GM18508 (cell line): Measurements from ENCODE around the gene VMA21.

Experiments
- ATAC-seq: cut with Tn5 transposase; IDR thresholded peaks from one replicate; pipeline ENCODE4 v1.9.1; 2021; ENCODE audit warnings: moderate number of reproducible peaks; ENCODE audit not compliant: insufficient read depth, unreplicated experiment

Gene VMA21, protein sequence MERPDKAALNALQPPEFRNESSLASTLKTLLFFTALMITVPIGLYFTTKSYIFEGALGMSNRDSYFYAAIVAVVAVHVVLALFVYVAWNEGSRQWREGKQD

DNA sequence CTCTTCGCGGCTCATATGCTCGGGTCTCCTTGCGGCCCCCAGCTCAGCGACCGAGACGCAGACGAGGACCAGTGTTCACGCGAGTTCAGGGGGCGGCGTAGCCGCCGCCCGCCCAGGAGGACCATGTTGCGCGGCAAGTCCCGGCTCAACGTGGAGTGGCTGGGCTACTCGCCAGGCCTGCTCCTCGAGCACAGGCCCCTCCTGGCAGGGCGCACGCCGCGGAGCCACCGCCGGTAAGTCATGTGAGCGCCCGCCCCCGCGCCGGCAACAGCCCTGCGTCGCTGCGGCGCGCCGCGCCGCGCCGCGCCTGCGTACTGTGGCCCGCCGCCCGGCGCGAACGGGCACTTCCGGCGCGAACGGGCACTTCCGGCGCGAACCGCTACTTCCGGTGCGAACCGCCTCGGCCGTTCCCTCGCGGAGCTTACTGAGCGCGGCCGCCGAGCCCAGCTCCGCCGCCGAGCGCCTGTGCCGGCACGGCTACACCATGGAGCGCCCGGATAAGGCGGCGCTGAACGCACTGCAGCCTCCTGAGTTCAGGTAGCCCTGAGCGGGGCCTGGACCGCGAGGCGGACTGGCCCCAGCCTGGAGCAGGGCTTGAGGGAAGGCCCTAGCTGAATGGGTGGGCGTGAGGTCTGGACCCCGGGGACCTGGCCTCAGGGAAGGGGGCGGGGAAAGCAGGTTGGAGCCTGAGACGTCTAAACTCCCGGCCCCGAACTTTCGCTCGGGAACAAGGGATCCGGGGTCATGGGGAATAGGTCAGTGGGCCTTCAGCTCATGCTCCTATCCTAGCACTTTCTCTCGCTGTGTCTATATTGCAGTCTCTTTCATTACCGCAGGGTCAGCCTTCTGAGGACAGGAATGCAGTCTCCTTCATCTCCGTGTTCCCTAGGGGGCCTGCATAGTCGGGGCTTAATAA is at the start of gene VMA21:
TSS of gene VMA21 (plus strand) at position 382 of the 916 bp plus-strand sequence. CDS start at position 485, 103 bp downstream.
- peak; percentile 57 for ATAC-seq

DNA sequence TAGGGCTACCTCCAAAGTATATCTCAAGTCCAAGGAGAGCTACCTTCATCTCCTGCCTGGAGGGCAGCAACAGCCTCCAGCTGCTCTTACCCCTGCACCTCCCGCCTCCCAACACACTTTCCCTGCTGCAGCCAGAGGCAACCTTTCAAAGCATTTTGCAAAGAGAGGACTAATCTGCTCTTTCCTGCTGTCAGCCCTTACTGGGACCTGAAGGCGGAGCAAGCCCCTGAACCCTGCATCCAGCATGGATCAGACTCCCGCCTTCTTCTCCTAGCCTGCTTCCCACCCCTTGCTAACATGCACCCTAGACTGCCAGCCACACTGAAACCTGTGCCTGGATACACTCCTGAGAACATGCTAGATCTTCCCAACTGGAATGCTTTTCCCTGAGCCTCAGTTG is 37.7 kb upstream of the VMA21 start:
- no peak for ATAC-seq

DNA sequence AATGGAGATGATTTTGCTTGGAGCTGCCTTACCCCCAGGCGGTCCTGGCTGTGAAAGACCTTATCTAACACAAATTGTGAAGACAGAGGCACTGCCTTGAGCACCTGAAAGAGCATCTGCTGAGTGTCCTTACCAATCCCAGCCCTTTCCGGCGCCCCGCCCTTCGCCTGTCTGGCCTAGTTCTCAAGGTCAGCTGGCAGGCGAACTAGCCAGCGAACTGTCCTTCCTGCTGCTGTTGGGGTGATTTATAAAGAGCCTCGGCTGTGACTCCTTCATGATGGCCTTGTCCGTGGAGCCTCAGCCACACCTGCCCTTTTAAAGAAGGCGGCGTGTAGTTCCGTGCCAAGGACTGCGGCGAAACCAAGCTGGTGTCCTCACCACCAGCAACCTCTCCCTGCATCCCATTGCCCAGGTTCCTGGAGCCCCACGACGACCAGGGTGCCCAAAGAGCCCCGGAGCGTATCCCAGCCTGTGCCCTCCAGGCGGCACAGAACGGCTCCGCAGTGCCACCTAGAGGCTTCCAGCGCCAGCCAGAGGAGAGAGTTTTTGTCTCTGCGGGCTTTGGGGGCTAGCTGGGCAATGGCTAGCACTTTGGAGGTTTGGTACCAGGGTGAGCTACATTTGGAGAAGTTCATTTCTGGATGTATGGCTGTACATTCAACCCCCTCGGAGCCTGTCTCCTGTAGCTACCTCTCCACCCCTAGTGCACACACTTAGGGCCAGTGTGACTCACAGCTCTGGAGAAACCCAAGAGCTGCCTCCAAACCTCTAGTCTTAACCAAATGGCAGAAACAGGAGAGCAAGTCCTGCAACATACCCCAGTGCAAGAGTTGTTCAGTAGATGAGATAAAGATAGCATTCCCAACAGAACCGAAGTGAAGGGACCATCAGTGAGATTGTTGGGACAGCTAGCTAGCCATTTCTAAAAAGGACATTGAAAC is 36.8 kb upstream of the VMA21 start:
- no peak for ATAC-seq

DNA sequence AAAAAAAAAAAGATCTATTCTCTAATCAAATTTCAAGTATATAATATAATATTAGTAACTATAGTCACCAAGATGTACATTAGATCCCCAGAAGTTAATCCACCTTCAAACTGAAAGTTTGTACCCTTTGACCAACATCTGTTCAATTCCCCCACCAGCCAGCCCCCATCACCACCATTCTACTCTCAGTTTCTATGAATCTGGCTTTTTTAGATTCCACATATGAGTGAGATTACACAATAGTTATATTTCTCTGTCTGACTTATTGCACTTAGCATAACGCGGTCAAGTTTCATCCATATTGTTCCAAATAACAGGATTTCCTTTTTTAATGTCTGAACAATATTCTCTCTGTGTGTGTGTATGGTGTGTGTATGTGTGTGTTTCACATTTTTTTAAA is 33.7 kb upstream of the VMA21 start:
- no peak for ATAC-seq

DNA sequence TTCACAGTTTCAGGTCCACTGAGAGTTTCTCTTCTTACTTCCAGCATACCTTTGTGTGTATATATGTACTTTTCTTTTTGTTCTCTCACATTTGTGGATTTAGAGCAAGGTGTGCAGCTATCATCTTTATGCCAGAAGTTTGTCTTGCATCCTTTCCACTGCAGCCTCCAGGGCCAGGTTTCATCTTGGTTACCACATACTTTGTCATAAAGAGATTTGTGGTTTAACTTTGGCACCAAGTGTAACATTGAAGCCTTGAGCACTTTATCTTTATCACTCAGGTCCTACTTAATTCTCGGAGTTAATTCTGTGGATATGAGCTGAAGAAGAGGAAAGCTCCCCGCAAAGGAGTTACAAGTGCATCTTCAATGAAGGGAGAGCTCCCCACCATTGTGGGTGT is 31.4 kb upstream of the VMA21 start:
- ATAC-seq, result no peak

DNA sequence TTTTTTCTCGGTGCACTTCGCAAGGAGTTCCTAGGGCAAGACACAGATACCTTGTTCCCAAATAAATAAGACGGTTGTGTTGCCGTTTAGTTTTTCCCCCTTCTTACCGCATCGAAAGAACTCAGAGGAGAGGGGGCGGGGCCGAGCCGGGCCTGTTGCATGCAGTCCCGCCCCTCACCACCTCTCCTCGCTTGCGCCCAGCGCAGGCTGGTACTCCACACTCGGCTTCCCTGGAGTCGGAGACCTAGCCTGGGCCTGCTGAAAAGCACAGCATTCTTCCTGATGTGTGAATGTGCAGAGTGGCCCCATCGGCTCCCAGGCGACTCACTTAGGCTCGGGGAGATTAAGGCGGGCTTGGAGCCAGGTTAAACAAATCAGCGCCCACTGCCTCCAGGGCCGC is 26.1 kb upstream of the VMA21 start:
- no peak for ATAC-seq

DNA sequence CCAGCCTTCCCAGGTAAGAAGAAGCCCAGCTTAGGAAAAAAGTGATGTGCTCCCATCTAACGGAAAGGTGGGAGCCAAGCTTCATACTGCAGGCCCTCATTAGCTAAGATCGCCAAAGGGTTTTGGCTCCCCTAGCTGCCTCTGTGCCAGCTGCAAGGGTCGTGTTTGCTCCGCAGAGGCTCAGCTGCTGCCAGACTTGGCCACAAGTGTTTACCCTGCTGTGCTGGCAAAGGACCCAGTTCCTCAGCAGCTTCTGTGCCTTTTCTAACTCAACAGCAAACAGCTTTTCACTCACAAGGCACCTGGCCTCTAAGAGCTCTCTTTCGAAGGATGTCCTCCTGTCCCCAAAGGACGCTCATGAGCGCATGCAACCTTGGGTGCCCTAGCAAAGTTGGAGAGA is 12.2 kb upstream of the VMA21 start:
- ATAC-seq, result no peak

DNA sequence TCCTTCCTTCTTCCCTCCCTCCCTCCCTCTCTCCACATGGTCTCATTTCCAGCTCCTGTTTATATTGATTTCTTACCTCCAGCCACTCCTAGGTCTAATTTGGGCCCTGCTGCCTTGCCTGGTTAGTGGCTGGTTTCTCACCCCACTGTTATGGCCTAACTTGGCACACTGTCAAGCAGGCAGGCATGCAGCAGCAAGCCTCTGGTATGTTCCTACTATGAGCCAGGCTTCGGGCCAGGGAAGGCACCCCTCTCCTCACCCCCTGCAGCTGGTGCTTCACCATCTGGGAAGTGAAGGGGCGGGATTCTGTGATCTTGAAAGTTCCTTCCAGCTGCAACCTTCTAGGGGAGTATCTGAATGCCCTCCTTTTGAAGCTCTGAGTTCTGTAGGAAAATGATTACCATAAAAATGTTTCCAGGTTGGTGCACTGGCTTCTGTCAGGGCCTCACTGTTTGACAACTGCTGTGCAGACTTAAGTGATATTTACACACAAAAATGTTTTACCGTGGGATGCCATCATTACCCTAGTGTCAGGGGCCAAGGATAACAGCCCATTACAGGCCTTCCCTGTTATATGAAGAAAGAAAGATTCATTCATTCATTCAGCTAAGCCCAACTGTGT is 10.1 kb upstream of the VMA21 start:
- ATAC-seq, result no peak

DNA sequence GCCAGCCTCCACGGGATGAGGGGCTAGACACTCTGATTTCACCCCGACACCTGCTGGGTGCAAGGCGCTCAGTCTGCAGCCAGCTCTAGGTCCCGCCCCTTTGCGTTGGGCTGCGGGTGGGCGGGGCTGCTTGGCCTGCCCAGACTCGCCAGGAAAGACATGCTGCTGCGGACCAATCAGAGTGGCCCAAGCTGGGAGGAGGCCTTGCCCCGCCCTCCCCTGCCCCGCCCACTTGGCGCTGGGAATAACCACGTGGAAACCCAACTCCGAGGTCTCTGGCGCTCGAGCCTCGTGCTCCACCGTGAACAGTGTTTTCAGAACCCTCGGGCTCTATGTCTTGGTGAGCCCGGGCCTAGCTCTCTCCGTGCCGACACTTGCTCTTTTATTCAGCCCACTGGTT is 5.3 kb upstream of the VMA21 start:
- no peak for ATAC-seq

DNA sequence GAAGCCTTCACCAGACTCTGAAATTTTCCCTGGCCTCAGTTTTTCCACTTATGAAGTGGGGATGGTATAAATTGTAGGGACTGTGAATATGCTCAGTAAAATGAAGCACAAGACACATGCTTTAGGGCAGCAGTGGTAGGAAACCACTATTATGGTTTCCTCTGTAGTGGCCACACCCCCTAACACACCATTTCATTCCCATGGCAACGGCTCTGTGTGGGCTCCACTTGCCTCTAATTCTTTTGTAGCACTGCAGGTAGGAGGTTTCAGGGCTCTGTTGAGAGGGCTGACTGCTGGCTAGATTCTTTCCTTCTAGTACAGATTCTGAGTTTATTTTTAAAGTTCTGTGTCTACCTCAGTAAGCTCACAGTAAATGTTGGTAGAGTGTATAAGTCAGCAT is 3.5 kb upstream of the VMA21 start:
- no peak for ATAC-seq

DNA sequence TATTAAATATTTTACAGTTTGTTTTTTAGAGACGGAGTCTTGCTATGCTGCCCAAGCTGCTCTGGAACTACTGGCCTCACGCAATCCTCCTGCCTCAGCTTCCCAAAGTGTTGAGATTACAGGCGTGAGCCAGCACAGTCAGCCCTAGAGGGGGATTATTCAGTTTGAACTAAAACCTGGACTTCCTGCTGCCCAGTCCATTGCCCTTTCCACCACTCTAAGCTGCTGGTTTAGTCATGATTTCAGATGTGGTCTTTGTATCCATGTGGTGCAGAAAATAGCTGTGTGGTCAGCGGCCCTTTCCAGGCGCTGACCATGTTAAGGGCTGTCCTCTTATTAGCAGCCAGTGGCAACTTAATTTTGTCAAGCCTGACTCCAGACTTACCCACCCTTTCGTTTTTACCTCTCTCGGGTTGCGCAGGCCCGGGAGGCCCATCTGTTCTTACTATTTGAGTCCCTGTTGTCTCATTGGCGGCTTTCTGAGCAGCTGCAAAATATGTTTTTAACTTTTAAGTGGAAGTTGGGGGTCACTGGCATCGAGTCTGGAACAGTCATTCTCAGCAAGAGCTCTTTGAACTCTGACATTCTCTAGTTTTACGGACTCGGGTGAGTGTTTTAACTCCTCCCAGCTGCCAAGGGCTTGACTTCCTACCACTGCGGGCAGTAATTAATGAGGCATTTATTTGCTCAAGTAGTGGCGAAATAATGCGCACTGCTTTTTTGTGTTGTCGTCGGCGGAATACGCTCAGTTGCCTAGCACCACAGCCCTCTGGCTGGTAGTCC is 773 bp upstream of the VMA21 start:
- ATAC-seq, result no peak

DNA sequence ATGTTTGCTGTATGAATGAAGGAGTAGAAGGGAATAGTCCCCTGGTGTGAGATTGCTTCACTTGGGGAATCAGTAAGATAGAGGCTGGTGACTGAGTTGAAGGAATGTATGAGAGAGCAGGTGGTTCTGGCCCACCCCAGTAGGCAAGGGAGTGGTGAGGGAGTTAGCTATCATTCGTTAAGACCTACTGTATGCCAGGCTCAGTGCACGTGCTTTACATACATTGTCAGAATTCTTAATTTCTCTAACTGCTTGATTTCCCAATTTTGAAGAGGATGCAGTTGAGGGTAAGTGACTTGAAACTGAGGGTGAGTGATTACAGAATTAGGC is 700 bp downstream of the VMA21 start:
- no peak for ATAC-seq

DNA sequence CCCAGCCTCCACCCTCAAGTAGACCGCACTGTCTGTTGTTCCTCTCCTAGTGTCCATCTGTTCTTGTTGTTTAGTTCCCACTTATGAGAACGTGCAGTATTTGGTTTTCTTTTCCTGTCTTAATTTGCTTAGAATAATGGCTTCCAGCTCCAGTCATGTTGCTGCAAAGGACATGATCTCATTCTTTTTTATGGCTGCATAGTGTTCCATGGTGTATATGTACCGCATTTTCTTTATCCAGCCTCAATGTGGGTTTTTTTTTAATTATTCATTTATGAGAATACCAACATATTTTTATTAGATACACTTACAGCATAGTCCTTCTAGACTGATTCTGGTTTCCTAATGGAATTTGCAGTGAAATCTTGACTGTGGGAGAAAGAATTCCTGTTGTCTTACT is 1.3 kb downstream of the VMA21 start:
- no peak for ATAC-seq

DNA sequence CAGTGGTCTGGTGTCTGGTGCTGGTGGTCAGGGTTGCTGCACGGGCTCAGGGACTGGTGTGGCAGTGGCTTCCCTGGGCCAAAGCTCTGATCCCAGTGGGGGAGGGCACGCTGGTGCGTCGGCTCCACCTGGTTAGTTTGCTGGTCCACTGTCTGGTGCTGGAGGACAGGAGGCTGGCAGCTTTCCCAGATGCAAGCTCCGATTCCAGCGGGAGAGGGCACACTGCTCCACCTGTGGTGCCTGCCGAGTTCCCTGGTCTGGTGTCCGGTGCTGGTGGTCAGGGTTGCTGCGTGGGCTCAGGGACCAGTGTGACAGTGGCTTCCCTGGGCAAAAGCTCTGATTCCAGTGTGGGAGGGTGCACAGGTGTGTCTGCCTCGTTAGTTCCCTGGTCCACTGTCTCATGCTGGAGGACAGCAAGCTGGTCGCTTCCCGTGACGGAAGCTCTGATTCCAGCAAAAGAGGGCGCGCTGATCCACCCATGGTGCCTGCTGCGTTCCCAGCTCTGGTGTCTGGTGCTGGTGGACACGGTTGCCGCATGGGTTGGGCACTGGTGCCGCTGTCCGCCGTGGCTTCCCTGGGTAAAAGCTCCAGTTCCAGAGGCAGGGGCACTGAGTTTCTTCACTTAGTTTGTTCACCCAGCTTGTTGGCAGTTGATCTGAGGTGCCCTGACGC is 5.8 kb downstream of the VMA21 start:
- ATAC-seq, result no peak

DNA sequence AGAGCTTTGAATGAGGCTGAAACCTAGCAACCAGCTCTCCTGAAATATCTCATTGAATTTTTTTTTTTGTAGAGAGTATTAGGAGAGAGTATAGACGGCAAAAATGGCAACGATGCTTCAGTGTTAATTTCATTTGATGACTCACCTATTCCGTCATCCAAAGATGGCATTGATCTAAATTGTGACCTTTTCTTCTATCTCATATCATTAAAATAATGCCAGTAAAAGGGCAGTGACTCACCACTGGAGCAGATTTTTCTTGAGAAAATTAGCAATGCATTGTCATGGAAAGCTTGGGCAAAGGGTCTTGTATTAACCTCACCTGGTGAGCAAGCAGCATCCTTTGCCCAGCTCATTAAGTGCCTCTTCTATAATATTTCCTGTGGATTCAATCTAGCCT is 19.6 kb downstream of the VMA21 start:
- ATAC-seq, result no peak

DNA sequence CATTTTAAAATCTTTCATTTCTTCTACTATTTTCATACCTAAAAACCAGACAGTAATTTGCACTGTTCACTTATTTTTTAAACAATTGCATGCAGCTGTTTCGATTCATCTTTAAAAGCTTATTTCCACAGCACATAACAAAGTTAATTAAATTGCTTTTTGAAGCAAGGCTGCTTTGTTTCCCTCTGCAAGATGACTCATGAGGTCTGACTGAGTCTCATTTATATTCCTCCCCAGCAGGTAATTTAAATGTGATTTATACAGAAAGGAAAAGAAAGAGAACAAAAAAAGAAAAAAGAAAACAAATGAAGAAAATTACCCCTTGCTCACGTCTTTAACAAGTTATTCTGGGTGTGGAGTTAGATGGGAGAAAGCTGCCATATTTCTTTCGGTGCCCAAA is 22.8 kb downstream of the VMA21 start:
- no peak for ATAC-seq

DNA sequence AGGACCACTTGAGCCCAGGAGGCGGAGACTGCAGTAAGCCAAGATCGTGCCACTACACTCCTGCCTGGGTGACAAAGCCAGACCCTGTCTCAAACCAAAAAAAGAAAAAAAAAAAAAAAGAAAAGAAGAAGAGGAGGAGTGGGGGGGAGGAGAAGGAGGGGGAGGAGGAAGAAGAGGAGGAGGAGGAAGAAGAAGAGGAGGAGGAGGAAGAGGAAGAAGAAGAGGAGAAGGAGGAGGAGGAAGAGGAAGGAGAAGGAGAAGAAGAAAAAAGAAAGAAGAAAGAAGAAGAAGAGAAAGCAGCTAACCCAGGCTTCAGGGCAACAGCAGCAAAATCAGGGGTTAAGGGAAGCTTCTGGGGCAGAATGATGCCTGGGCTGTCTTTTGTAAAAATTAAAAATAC is 27.5 kb downstream of the VMA21 start:
- ATAC-seq, result no peak

DNA sequence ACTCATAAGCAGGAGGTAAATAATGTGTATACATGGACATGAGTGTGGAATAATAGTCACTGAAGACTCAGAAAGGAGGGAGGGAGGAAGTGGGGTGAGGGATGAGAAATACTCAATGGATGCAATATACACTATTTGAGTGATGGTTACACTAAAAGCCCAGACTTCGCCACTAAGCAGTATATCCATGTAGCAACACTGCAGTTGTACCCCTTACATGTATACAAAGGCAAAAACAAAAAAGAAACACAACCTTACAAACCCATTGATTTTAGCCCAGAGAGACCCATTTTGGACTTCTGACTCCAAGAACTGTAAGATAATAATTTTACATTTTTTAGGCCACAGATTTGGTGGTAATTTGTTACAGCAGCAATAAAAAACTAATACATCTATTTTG is 51.5 kb downstream of the VMA21 start:
- no peak for ATAC-seq

DNA sequence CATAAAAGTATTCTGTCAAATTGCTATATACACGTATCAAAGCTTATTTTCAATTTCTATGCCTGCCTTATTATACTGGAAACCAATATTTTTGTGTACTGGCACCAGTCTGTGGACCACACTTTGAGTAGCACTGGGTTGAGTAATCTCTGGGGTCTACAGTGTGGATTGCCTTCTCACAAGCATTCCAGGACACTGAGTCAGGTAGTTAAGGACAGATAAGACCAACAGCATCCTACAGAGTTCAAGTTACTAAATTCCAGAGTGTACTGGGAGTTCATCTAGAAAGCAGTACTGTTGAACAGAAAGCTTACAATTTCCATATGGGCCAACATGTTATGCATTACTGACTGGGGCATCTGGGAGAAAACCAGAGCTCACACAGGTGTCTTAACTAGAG is 61.8 kb downstream of the VMA21 start:
- no peak for ATAC-seq
